Ishikawa (cell line): Measurements from ENCODE around the gene TBC1D8.

ENCODE experiments used
- EP300 ChIP-seq: IDR thresholded peaks from 2 replicates; pipeline ENCODE4 v1.6.1; 2012; ENCODE audit warnings: borderline replicate concordance
- MAX ChIP-seq: IDR thresholded peaks from 2 replicates; pipeline ENCODE4 v1.6.1; 2012
- TEAD4 ChIP-seq: IDR thresholded peaks from 2 replicates; pipeline ENCODE4 v1.6.1; 2012
- YY1 ChIP-seq: IDR thresholded peaks from 2 replicates; pipeline ENCODE4 v1.6.1; 2012; ENCODE audit warnings: low read depth
- TF ChIP-seq, protein P1 (sequence below): IDR thresholded peaks from 2 replicates; pipeline ENCODE4 v1.6.1; 2012; ENCODE audit warnings: low read depth, mild to moderate bottlenecking

DNA sequence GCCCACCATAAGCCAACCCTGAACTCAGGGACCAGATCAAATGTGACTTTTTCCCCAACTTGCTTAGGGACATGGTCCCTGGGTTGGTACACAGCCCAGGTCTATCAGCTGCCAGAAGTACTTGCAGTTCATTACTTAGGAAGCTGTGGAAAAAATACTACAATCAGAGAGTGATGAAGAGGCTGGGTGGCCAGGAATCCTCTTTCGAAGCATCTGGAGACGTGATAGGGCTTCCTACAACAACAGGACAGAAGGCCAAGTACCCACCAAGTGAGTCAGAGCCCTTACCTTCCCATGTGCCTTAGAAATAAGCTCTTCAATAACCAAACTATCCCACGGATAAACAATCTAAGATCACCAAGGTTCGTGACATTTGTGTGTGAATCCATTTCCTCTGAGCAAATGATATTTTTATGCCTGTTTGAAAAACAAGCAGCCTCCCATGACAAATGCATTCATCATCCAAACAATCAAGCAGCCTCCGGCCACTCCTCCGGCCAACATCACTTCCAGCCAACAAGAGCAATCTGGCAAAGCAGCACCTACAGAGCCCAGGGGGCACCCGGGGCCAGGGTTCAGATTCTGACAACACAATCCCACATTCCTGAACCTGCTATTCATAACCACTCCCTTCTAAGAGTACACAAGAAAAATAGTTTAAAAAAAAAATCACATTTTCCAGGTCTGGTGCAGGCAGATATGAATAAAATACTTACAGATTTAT is 26.4 kb downstream of the TBC1D8 start:
- TF ChIP-seq EP300: peak; percentile 69; the same call in 1 of the 2 replicates
- peak; percentile 84 for TF ChIP-seq TEAD4
- TF ChIP-seq, protein P1, sequence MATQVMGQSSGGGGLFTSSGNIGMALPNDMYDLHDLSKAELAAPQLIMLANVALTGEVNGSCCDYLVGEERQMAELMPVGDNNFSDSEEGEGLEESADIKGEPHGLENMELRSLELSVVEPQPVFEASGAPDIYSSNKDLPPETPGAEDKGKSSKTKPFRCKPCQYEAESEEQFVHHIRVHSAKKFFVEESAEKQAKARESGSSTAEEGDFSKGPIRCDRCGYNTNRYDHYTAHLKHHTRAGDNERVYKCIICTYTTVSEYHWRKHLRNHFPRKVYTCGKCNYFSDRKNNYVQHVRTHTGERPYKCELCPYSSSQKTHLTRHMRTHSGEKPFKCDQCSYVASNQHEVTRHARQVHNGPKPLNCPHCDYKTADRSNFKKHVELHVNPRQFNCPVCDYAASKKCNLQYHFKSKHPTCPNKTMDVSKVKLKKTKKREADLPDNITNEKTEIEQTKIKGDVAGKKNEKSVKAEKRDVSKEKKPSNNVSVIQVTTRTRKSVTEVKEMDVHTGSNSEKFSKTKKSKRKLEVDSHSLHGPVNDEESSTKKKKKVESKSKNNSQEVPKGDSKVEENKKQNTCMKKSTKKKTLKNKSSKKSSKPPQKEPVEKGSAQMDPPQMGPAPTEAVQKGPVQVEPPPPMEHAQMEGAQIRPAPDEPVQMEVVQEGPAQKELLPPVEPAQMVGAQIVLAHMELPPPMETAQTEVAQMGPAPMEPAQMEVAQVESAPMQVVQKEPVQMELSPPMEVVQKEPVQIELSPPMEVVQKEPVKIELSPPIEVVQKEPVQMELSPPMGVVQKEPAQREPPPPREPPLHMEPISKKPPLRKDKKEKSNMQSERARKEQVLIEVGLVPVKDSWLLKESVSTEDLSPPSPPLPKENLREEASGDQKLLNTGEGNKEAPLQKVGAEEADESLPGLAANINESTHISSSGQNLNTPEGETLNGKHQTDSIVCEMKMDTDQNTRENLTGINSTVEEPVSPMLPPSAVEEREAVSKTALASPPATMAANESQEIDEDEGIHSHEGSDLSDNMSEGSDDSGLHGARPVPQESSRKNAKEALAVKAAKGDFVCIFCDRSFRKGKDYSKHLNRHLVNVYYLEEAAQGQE: no peak
- no peak; the same call in 1 of the 2 replicates for TF ChIP-seq MAX
- TF ChIP-seq YY1: no peak
